ENCODE measurements around the gene TMEM222. TPM values are rescaled to one million over a fixed set of nuclear protein-coding genes. Genes with fewer than 3 reads are reported as not detected.
A peak's percentile ranks its signal among the peaks of the same experiment; 100 is the strongest.
"Not testable (repeated sequence)": the region's sequence is repeated elsewhere in the genome, so short reads cannot be mapped to it uniquely, and the experiment has no call there.

TMEM222 gene, protein sequence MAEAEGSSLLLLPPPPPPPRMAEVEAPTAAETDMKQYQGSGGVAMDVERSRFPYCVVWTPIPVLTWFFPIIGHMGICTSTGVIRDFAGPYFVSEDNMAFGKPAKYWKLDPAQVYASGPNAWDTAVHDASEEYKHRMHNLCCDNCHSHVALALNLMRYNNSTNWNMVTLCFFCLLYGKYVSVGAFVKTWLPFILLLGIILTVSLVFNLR
- total RNA-seq (2021; fragmentation: NEBNext Ultra II Directional; extraction: Animal tissue kit (Norgen Biotek cat#: 25700)) = 10 to 100 TPM; 41.3 to 54.6 (median 46.1) TPM
- long read RNA-seq, transcript TMEM222-211 (6 exons, 1,613 nt) = major isoform, 79 of 95 reads
- long read RNA-seq, partial matches to known transcripts = 5 of 95 reads
- long read RNA-seq, other reads (novel, unspliced or antisense) = 4 of 95 reads

DNA sequence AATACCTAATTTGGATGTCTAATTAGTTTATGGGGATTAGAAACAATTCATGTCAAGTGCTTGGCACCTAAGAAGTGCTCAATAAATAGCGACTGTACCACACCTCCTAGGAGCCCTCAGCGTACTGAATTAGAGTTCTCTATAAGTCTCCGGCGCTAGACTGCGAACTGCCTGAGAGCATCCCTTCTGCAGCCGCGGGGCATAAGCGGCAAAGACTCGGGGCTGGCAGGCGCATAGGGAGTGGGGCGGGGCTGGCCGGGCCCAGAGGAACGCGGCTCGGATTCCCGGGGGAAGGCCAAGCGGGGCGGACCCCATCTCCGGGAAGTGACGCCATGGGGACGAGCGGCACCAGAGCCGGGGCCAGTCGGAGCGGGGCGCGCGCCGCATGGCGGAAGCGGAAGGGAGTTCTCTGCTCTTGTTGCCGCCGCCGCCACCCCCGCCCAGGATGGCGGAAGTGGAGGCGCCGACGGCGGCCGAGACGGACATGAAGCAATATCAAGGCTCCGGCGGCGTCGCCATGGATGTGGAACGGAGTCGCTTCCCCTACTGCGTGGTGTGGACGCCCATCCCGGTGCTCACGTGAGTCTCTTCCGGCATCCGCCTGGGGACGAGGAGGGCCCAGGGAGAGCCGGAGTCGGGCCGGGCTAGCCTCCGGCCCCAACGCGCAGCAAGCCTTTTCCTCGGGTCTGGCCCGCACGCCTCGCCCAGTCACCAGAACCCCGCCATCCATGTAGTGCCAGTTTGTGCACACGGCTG lies at the start of gene TMEM222:
TSS of gene TMEM222 (plus strand) at position 351 of the 756 bp plus-strand sequence. CDS start at position 386, 35 bp downstream.
- peak within 1 kb of the TSS; percentile 88 for H3K27ac Mint-ChIP-seq
- peak within 1 kb of the TSS; percentile 94 for H3K4me3 Mint-ChIP-seq
- TF ChIP-seq, protein P1, sequence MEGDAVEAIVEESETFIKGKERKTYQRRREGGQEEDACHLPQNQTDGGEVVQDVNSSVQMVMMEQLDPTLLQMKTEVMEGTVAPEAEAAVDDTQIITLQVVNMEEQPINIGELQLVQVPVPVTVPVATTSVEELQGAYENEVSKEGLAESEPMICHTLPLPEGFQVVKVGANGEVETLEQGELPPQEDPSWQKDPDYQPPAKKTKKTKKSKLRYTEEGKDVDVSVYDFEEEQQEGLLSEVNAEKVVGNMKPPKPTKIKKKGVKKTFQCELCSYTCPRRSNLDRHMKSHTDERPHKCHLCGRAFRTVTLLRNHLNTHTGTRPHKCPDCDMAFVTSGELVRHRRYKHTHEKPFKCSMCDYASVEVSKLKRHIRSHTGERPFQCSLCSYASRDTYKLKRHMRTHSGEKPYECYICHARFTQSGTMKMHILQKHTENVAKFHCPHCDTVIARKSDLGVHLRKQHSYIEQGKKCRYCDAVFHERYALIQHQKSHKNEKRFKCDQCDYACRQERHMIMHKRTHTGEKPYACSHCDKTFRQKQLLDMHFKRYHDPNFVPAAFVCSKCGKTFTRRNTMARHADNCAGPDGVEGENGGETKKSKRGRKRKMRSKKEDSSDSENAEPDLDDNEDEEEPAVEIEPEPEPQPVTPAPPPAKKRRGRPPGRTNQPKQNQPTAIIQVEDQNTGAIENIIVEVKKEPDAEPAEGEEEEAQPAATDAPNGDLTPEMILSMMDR (IDR thresholded peaks at IDR 0.05) = peak; percentile 65
- no peaks in the 10 kb centered on the region for H3K9me3 Mint-ChIP-seq
- H3K4me1 Mint-ChIP-seq (ENCODE audit: low read depth) = peaks cover 55% of the 10 kb centered on the region
- peak; percentile 95 for DNase-seq
- H3K27me3 Mint-ChIP-seq (ENCODE audit: insufficient read depth) = peaks cover 1% of the 10 kb centered on the region
- peaks cover 22% of the 10 kb centered on the region for H3K36me3 Mint-ChIP-seq (ENCODE audit: low read depth)

DNA sequence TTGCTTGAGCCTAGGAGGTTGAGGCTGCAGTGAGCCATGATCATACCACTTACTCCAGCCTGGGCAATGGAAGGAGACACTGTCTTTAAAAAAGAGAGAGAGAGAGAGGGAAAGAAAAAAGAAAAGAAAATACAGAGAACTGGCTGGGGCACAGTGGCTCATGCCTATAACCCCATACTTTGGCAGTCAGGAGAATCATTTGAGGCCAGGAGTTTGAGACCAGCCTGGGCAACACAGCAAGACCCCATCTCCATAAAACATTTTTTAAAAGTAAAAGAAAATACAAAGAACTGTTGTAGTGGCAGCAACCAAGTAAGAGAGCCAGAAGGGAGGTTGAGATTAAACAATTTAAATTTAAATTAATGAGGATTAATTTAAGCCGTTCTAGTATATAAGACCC lies 47.8 kb upstream of the TMEM222 start:
- H3K4me1 Mint-ChIP-seq (ENCODE audit: low read depth) = no peaks in the 10 kb centered on the region
- no peak for DNase-seq
- no peaks in the 10 kb centered on the region for H3K9me3 Mint-ChIP-seq
- H3K27me3 Mint-ChIP-seq (ENCODE audit: insufficient read depth) = no peaks in the 10 kb centered on the region
- no peak overlapping the region for H3K27ac Mint-ChIP-seq
- peaks cover 14% of the 10 kb centered on the region for H3K36me3 Mint-ChIP-seq (ENCODE audit: low read depth)
- TF ChIP-seq, protein P1 (IDR thresholded peaks at IDR 0.05) = no peak
- no peak overlapping the region for H3K4me3 Mint-ChIP-seq

DNA sequence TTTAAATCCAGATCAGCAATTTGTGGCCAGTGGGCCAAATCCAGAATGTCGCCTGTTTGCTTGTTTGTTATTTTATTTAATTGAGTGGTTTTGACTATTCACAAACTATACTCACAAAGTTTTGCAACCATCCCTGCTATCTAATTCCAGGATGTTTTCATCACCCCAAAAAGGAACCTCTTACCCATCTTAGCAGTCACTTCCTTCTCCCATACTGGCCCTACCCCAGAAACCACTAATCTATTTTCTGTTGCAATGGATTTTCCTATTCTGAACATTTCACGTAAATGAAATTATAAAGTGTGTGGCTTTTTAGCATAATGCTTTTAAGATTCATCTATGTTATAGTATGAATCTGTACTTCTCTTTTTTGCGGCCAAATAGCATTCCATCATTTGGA lies 46.3 kb upstream of the TMEM222 start:
- TF ChIP-seq, protein P1 (IDR thresholded peaks at IDR 0.05) = no peak
- Mint-ChIP-seq H3K27ac (no peak overlapping the region), H3K4me3 (no peak overlapping the region)

DNA sequence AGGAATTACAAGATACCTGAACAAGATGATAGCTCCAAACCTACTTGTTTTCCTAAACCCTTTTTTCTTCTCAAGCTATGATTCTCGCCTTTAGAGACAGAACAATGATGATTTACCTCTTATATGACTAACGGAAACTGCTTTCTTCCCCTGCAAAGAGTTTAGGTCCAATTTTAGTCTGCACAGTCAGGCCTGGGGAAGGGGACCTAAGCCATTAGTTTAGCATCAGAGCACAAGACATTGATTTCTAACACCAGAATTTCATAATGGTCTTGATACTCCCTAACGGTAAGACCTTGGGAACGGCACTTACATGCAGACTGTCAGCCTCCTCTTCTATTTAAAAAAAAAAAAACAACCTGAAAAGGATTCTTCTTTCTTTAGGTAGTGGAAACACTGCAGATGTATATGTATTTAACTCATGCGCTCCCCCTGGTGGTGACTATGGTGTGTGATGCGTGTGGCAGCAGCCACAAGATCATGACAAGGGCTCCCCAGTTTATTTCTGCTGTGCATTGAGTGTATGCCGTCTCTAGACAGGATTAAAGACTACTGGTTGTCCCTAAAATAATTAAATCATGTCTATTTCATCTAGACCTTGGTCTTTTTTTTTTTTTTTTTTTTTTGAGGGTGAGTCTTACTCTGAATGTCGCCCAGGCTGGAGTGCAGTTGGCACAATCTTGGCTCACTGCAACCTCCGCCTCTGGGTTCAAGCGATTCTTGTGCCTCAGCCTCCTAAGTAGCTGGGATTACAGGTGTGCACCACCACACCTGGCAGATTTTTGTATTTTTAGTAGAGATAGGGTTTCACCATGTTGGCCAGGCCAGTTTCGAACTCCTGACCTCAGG lies 37.3 kb upstream of the TMEM222 start:
- peaks cover 9% of the 10 kb centered on the region; the same call in 1 of the 2 replicates for H3K36me3 Mint-ChIP-seq (ENCODE audit: low read depth)
- no peak overlapping the region for H3K4me3 Mint-ChIP-seq
- no peaks in the 10 kb centered on the region for H3K4me1 Mint-ChIP-seq (ENCODE audit: low read depth)
- peak; percentile 75 for DNase-seq
- H3K27me3 Mint-ChIP-seq (ENCODE audit: insufficient read depth) = peaks cover 1% of the 10 kb centered on the region; the same call in 1 of the 2 replicates
- no peaks in the 10 kb centered on the region for H3K9me3 Mint-ChIP-seq
- no peak overlapping the region for H3K27ac Mint-ChIP-seq
- TF ChIP-seq, protein P1 (IDR thresholded peaks at IDR 0.05) = peak; percentile 97

More for the DNA sequence above, 46.3 kb upstream of the TMEM222 start:
- Mint-ChIP-seq H3K9me3 (no peaks in the 10 kb centered on the region), H3K4me1 (ENCODE audit: low read depth) (no peaks in the 10 kb centered on the region), H3K27me3 (ENCODE audit: insufficient read depth) (no peaks in the 10 kb centered on the region), H3K36me3 (ENCODE audit: low read depth) (peaks cover 11% of the 10 kb centered on the region)
- no peak for DNase-seq

DNA sequence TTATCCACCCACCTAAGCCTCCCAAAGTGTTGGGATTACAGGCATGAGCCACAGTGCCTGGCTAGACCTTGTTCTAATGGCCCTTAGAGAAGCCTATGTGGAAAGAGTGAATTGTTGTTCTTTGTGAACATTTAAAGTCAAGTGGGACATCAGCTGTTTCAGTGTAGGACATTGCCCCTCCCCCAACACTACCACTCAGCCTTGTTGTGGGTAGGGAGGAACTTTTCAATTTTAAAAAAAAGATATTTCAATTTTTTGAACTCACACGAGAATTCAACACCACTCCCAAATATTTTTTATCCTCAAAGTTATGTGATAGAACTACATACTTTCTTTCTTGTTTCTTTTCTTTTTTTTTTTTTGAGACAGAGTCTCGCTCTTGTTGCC lies 36.7 kb upstream of the TMEM222 start:
- no peaks in the 10 kb centered on the region for H3K9me3 Mint-ChIP-seq
- H3K4me3 Mint-ChIP-seq = no peak overlapping the region
- peaks cover 1% of the 10 kb centered on the region; the same call in 1 of the 2 replicates for H3K27me3 Mint-ChIP-seq (ENCODE audit: insufficient read depth)
- peaks cover 10% of the 10 kb centered on the region; the same call in 1 of the 2 replicates for H3K36me3 Mint-ChIP-seq (ENCODE audit: low read depth)
- TF ChIP-seq, protein P1 (IDR thresholded peaks at IDR 0.05) = no peak
- H3K4me1 Mint-ChIP-seq (ENCODE audit: low read depth) = no peaks in the 10 kb centered on the region
- no peak for DNase-seq
- H3K27ac Mint-ChIP-seq = no peak overlapping the region

DNA sequence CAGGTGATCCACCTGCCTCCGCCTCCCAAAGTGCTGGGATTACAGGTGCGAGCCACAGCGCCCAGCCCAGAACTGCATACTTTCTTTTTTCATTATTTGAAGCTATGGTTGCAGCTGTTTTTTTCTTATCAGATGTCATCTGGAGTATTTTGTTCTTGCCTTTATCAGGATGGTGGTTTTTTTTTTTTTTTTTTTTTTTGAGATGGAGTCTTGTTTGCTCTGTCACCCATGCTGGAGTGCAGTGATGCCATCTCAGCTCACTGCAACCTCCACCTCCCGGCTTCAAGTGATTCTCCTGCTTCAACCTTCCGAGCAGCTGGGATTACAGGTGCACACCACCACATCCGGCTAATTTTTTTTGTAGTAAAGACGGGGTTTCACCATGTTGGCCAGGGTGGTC lies 36.1 kb upstream of the TMEM222 start:
- H3K4me1 Mint-ChIP-seq (ENCODE audit: low read depth); H3K27ac Mint-ChIP-seq; H3K27me3 Mint-ChIP-seq (ENCODE audit: insufficient read depth); DNase-seq; H3K9me3 Mint-ChIP-seq; H3K4me3 Mint-ChIP-seq: not testable (repeated sequence)
- H3K36me3 Mint-ChIP-seq (ENCODE audit: low read depth) = peaks cover 15% of the 10 kb centered on the region; the same call in 1 of the 2 replicates

DNA sequence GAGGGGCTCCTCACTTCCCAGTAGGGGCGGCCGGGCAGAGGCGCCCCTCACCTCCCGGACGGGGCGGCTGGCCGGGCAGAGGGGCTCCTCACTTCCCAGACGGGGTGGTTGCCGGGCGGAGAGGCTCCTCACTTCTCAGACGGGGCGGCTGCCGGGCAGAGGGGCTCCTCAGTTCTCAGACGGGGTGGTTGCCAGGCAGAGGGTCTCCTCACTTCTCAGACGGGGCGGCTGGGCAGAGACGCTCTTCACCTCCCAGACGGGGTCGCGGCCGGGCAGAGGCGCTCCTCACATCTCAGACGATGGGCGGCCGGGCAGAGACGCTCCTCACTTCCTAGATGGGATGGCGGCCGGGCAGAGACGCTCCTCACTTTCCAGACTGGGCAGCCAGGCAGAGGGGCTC lies 32.8 kb upstream of the TMEM222 start:
- not testable (repeated sequence) for H3K9me3 Mint-ChIP-seq; H3K27ac Mint-ChIP-seq; H3K27me3 Mint-ChIP-seq (ENCODE audit: insufficient read depth); DNase-seq; H3K4me3 Mint-ChIP-seq
- Mint-ChIP-seq H3K36me3 (ENCODE audit: low read depth) (peaks cover 15% of the 10 kb centered on the region; the same call in 1 of the 2 replicates), H3K4me1 (ENCODE audit: low read depth) (peaks cover 19% of the 10 kb centered on the region)
